K562 (cell line): Measurements from ENCODE around the gene P2RY11. TPM values are rescaled to one million over a fixed set of nuclear protein-coding genes. Genes with fewer than 3 reads are reported as not detected.

Experiments
- ETS2 ChIP-seq: IDR thresholded peaks from 2 replicates; pipeline ENCODE4 v1.6.1; 2016; ENCODE audit warnings: borderline replicate concordance, missing genetic modification characterization, mild to moderate bottlenecking, moderate library complexity, missing compliant biosample characterization; ENCODE audit not compliant: poor library complexity, severe bottlenecking
- GABPB2 ChIP-seq: fragments of 250-450 bp; sonication (Bioruptor Pico); conservative IDR thresholded peaks from 2 replicates; pipeline ENCODE4 v1.5.1; 2021; ENCODE audit warnings: mild to moderate bottlenecking
- JUN ChIP-seq, 2 experiments: sonication (generic) in 1 of 2; formaldehyde crosslinking in 1 of 2; IDR thresholded peaks; 2 replicates each; pipeline versions ENCODE4 v1.6.1 to v1.8.0; 2012 to 2022; ENCODE audit warnings: borderline replicate concordance in 2 of 2, mild to moderate bottlenecking in 2 of 2, improper control_type of control experiment in 1 of 2, low read depth in 1 of 2, low read length in 1 of 2, missing genetic modification reagents in 1 of 2
- MBD2 ChIP-seq: sonication (generic); IDR thresholded peaks from 2 replicates; pipeline ENCODE4 v1.6.1; 2016; ENCODE audit warnings: low read depth, borderline replicate concordance
- NCOA1 ChIP-seq: fragments of 450-650 bp; IDR thresholded peaks from 2 replicates; pipeline ENCODE4 v1.6.1; 2016; ENCODE audit warnings: low read depth
- RBM14 ChIP-seq: fragments of 200-400 bp; formaldehyde crosslinking; IDR thresholded peaks from 2 replicates; pipeline ENCODE4 v1.6.1; 2018; ENCODE audit warnings: low read depth, mild to moderate bottlenecking, low read length, moderate library complexity, borderline replicate concordance; ENCODE audit not compliant: insufficient read depth
- SIN3A ChIP-seq, 2 experiments: fragments of 150-350 bp in 1 of 2; IDR thresholded peaks; 2 replicates each; pipeline ENCODE4 v1.6.1; 2011 to 2016; ENCODE audit warnings: borderline replicate concordance in 2 of 2, low read depth in 2 of 2, low read length in 2 of 2, mild to moderate bottlenecking in 2 of 2, moderate library complexity in 2 of 2; ENCODE audit not compliant: control insufficient read depth in 1 of 2
- STAT5B ChIP-seq: fragments of 250-450 bp; sonication (Bioruptor Pico); IDR thresholded peaks from 2 replicates; pipeline ENCODE4 v1.8.0; 2021; ENCODE audit warnings: mild to moderate bottlenecking, inconsistent platforms
- TBP ChIP-seq: optimal IDR thresholded peaks from 2 replicates; pipeline ENCODE3; 2011; ENCODE audit warnings: low read depth, low read length, improper control_type of control experiment
- ZC3H8 ChIP-seq: fragments of 450-650 bp; IDR thresholded peaks from 2 replicates; pipeline ENCODE4 v1.6.1; 2017
- ZNF311 ChIP-seq: fragments of 250-450 bp; sonication (Bioruptor Pico); IDR thresholded peaks from 2 replicates; pipeline ENCODE4 v1.4.0; 2020; ENCODE audit warnings: mild to moderate bottlenecking, moderate library complexity
- ZNF518B ChIP-seq: fragments of 250-450 bp; sonication (Bioruptor Pico); IDR thresholded peaks from 2 replicates; pipeline ENCODE4 v1.5.0; 2021; ENCODE audit warnings: mild to moderate bottlenecking, moderate library complexity
- ZNF592 ChIP-seq: fragments of 450-650 bp; IDR thresholded peaks from 2 replicates; pipeline ENCODE4 v1.6.1; 2017; ENCODE audit warnings: antibody characterized with exemption, mild to moderate bottlenecking
- ZNF609 ChIP-seq: sonication (generic); formaldehyde crosslinking; IDR thresholded peaks from 2 replicates; pipeline ENCODE4 v1.8.1; 2023; ENCODE audit warnings: missing genetic modification reagents, mild to moderate bottlenecking, borderline replicate concordance
- polyA plus RNA-seq, 8 experiments: library from polyadenylated mRNA; depleted of rRNA in 4 of 8; stranded (reverse) in 5 of 8; unstranded in 3 of 8; fragments of >200 nt; fragmentation: Nextera tagmentation in 2 of 8; fragmentation: Illumina TruSeq in 1 of 8; extraction: Ambion mirVana in 2 of 8; extraction: Trizol in 1 of 8; gene quantifications; 2 replicates each; pipeline versions ENCODE4 v1.2.1 to v1.2.3, GENCODE V29; 2011 to 2014; ENCODE audit warnings: inconsistent platforms in 1 of 8, missing spikeins in 1 of 8
- total RNA-seq, 7 experiments: library from RNA; depleted of rRNA in 6 of 7; stranded (reverse); fragments of >200 nt in 6 of 7; fragmentation: Illumina TruSeq in 2 of 7; extraction: Trizol in 2 of 7; gene quantifications; 2 replicates each; pipeline versions ENCODE4 v1.2.1 to v1.2.3, GENCODE V29; 2011 to 2021; ENCODE audit warnings: low replicate concordance in 1 of 7

The P2RY11 gene
- total and polyA plus RNA-seq, 9 of the 15 experiments (the other 6 are each of a cell fraction or from before 2014, with no cell fraction given) = 0.03 to 10.1 (median 1.5) TPM

- no peak for TF ChIP-seq ZNF609 (CRISPR knock-in tag)
- TF ChIP-seq ETS2 (tag) = no peak
- no peak for TF ChIP-seq GABPB2 (CRISPR knock-in tag)
- peak; percentile 29 for TF ChIP-seq TBP
- peak; percentile 48 to 61; a peak in 2 of 4 replicates for TF ChIP-seq SIN3A (IDR thresholded peaks at IDR 0.05; ENCODE audit: borderline replicate concordance in 2 of 2, control insufficient read depth in 1 of 2, low read depth in 2 of 2, low read length in 2 of 2)
- no peak for TF ChIP-seq ZNF311 (CRISPR knock-in tag)
- no peak for TF ChIP-seq STAT5B (CRISPR knock-in tag)
- TF ChIP-seq ZNF518B (CRISPR knock-in tag) = no peak
- TF ChIP-seq RBM14 = no peak
- peak; percentile 6; the same call in 1 of the 2 replicates for TF ChIP-seq JUN (IDR thresholded peaks at IDR 0.05; ENCODE audit: borderline replicate concordance, low read depth, low read length)
- TF ChIP-seq JUN (CRISPR knock-in tag; IDR thresholded peaks at IDR 0.05; ENCODE audit: borderline replicate concordance) = 0 out of 2 replicates have a peak, but pooled peaks have one; percentile 79
- TF ChIP-seq NCOA1 = no peak
- no peak for TF ChIP-seq ZC3H8
- TF ChIP-seq MBD2 = no peak
- TF ChIP-seq ZNF592 = peak; percentile 95
Observed at GRCh38 chr19:10095948-10096614, 15.4 kb upstream of the P2RY11 start (continued).
